HFFc6 (cell line): ENCODE results near the gene ATP13A5. TPM values are rescaled to one million over a fixed set of nuclear protein-coding genes. Genes with fewer than 3 reads are reported as not detected.

Experiments used
- DNase-seq: peaks from one replicate; pipeline ENCODE4 v3.0.0-alpha.2; 2018
- H3K27ac Mint-ChIP-seq: 2 replicates; pipeline ENCODE4 v1.8.0; 2020; ENCODE audit warnings: mild to moderate bottlenecking, mixed read lengths
- H3K27me3 Mint-ChIP-seq: 2 replicates; pipeline ENCODE4 v1.8.0; 2021; ENCODE audit warnings: mild to moderate bottlenecking, moderate library complexity, mixed read lengths; ENCODE audit not compliant: insufficient read depth
- H3K36me3 Mint-ChIP-seq: 2 replicates; pipeline ENCODE4 v1.8.0; 2021; ENCODE audit warnings: low read depth, mixed read lengths
- H3K4me1 Mint-ChIP-seq: 2 replicates; pipeline ENCODE4 v1.8.0; 2020; ENCODE audit warnings: low read depth, mixed read lengths
- H3K4me3 Mint-ChIP-seq: 2 replicates; pipeline ENCODE4 v1.8.0; 2020; ENCODE audit warnings: mild to moderate bottlenecking, moderate library complexity, mixed read lengths
- H3K9me3 Mint-ChIP-seq: 2 replicates; pipeline ENCODE4 v1.8.0; 2020; ENCODE audit warnings: mild to moderate bottlenecking, mixed read lengths
- total RNA-seq, 6 experiments: library from RNA; stranded (reverse); fragmentation: NEBNext Ultra II Directional; extraction: Animal tissue kit (Norgen Biotek cat#: 25700); gene quantifications; 2 replicates in 1 of 6; 3 replicates in 5 of 6; pipeline ENCODE4 v1.2.3, GENCODE V29; 2021
- TF ChIP-seq, protein P1 (sequence below): fragments of 200-600 bp; sonication (generic); IDR thresholded peaks from 2 replicates; pipeline ENCODE4 v1.5.0; 2021; ENCODE audit warnings: antibody characterized with exemption, mild to moderate bottlenecking

Gene ATP13A5
- total RNA-seq, 6 experiments from 2014 or later = not detected

DNA sequence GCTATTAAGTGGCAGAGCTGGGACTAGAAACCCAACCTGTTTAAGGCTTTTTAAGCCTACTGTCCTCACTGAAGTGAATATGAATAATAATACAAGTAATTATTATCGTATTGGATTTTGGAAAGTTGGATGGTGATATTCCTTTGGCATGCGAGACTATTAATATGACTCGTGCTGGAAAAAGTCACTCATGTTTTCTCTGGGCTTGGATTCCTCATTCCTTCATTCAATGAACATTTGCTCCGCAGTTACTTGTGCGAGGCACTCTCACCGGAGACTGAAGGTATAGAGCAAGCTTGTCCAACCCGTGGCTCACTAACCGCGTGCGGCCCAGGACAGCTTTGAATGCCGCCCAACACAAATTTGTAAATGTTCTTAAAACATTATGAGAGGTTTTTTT, 136.8 kb downstream of the ATP13A5 start:
- no peak overlapping the region for H3K4me3 Mint-ChIP-seq
- H3K27me3 Mint-ChIP-seq = no peaks in the 10 kb centered on the region
- DNase-seq = no peak
- H3K4me1 Mint-ChIP-seq = no peaks in the 10 kb centered on the region
- TF ChIP-seq, protein P1, sequence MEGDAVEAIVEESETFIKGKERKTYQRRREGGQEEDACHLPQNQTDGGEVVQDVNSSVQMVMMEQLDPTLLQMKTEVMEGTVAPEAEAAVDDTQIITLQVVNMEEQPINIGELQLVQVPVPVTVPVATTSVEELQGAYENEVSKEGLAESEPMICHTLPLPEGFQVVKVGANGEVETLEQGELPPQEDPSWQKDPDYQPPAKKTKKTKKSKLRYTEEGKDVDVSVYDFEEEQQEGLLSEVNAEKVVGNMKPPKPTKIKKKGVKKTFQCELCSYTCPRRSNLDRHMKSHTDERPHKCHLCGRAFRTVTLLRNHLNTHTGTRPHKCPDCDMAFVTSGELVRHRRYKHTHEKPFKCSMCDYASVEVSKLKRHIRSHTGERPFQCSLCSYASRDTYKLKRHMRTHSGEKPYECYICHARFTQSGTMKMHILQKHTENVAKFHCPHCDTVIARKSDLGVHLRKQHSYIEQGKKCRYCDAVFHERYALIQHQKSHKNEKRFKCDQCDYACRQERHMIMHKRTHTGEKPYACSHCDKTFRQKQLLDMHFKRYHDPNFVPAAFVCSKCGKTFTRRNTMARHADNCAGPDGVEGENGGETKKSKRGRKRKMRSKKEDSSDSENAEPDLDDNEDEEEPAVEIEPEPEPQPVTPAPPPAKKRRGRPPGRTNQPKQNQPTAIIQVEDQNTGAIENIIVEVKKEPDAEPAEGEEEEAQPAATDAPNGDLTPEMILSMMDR = no peak
- H3K27ac Mint-ChIP-seq = no peak overlapping the region
- no peaks in the 10 kb centered on the region for H3K36me3 Mint-ChIP-seq
- peaks cover 18% of the 10 kb centered on the region for H3K9me3 Mint-ChIP-seq

DNA sequence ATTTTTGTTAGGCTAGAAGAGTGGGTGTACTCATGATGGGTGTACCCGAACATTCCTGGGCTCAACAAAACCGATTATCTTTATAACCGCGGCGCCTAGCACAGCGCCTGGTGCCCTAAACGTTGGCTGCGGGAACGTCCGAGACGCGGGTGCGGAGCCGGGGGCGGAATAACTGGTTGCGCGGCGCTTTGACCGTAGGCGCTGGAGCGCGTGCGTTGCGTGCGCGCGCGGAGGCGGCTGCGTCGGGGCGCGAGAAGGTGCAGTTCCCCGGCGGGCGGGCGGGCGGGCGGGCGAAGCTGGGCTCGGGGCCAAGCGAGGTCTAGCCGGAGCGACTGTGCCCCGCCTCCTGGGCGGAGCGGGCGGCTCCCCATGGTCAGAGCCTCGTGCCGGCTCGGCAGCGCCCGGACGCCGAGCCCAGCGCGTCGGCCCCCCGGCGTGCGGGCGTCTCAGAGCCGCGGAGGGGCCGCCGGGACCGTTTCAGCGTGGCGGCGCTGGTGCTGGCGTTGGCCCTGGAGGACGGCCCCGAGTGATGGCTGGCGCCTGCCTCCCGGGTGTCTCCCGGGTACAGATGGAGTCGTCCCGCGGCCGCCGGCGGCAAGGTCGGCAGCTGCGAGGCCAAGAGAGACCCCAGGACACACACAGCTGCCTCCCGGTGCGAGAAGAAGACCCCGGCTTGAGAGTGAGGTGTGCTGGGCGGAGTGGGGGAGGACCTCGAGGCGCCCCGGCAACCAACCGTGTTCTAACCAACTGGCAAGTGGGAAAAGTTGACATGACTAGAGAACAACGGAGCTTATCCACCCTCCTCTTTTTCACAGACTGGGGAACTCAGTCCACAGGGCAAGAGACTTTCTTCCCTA, 137.5 kb downstream of the ATP13A5 start, which contains the start of gene PLAAT1:
Gene PLAAT1, plus strand, starts transcription at position 373 of the 857 bp plus-strand sequence. CDS start 14,429 bp downstream, outside the sequence.
- DNase-seq = no peak
- H3K36me3 Mint-ChIP-seq = no peaks in the 10 kb centered on the region
- H3K4me1 Mint-ChIP-seq = no peaks in the 10 kb centered on the region
- peaks cover 17% of the 10 kb centered on the region for H3K9me3 Mint-ChIP-seq
- TF ChIP-seq, protein P1 = no peak
- H3K27ac Mint-ChIP-seq = no peak within 1 kb of the TSS
- H3K4me3 Mint-ChIP-seq = no peak within 1 kb of the TSS
- H3K27me3 Mint-ChIP-seq = no peaks in the 10 kb centered on the region

DNA sequence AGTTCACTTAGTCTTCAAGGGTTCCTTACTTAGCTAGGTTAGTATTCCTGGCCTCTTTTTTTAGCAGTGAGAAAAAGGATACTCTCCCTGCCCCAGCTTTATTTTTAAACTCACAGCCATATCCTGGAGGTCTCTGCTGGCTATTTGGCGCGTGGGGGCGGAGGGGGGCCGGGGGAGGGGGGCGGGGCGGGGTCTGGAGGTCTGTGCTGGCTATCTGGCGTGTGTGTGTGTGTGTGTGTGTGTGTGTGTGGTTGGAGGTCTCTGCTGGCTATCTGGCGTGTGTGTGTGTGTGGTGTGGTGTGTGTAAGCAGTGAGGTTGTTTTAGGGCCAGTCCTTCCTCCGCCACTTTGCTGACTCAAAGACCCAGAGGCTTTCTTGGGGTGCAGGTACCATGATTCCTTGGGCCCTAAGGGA, 138.1 kb downstream of the ATP13A5 start:
- peaks cover 11% of the 10 kb centered on the region for H3K9me3 Mint-ChIP-seq
- H3K27me3 Mint-ChIP-seq = no peaks in the 10 kb centered on the region
- no peak for DNase-seq
- TF ChIP-seq, protein P1 = no peak
- no peaks in the 10 kb centered on the region for H3K4me1 Mint-ChIP-seq
- H3K27ac Mint-ChIP-seq = no peak overlapping the region
- no peak overlapping the region for H3K4me3 Mint-ChIP-seq
- H3K36me3 Mint-ChIP-seq = no peaks in the 10 kb centered on the region

DNA sequence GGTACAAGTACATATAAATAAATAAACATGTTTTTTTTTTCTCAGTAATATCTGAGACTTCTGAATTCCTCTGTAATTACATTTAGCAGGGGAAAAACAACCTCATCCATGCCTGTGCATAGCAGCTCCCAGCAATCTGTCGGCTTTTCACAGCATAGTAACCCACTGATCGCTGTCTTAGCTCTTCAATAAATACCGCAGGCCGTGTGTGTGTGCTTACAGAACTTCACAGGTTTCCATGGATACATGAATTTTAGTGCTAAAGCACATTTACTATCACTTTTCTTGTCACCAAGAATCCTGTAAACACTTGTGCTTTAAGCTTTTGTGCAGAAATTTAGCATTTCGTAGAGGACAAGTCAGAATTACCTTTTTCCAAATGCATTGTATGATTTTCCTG, 141.5 kb downstream of the ATP13A5 start:
- H3K4me1 Mint-ChIP-seq = no peaks in the 10 kb centered on the region
- no peak overlapping the region for H3K27ac Mint-ChIP-seq
- no peak overlapping the region for H3K4me3 Mint-ChIP-seq
- TF ChIP-seq, protein P1 = no peak
- H3K27me3 Mint-ChIP-seq = no peaks in the 10 kb centered on the region
- DNase-seq = no peak
- peaks cover 19% of the 10 kb centered on the region for H3K9me3 Mint-ChIP-seq
- H3K36me3 Mint-ChIP-seq = no peaks in the 10 kb centered on the region

DNA sequence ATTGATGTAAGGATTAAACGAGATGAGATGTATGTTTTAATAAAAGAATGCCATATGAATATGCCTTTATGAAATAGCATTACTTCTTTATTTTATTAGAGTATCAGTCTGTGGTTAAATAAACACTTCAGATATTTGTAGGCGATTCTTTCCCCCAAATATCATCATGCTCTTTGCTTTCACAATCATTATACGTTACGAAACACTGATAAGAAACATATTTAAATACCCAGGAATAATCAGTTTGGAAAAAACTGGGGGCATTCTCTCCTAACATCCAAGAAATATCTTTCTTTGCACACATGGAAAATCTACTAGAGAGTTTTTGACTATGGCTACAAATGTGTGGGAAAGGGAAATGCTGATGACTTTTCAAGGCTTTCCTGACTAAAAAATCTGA, 142.0 kb downstream of the ATP13A5 start:
- TF ChIP-seq, protein P1 = no peak
- peaks cover 17% of the 10 kb centered on the region for H3K9me3 Mint-ChIP-seq
- no peaks in the 10 kb centered on the region for H3K36me3 Mint-ChIP-seq
- H3K4me1 Mint-ChIP-seq = no peaks in the 10 kb centered on the region
- H3K27me3 Mint-ChIP-seq = no peaks in the 10 kb centered on the region
- no peak overlapping the region for H3K27ac Mint-ChIP-seq
- DNase-seq = no peak
- no peak overlapping the region for H3K4me3 Mint-ChIP-seq
